Upper lobe of right lung (tissue), 1 donor: ENCODE measurements around the gene PRODH. TPM values are rescaled to one million over a fixed set of nuclear protein-coding genes. Genes with fewer than 3 reads are reported as not detected.
"Not testable (repeated sequence)": the region's sequence is repeated elsewhere in the genome, so short reads cannot be mapped to it uniquely, and the experiment has no call there.

Experiments used
- ATAC-seq: fragments of 200-7000 bp; cut with Tn5 transposase; one replicate; pipeline ENCODE4 v1.9.1; 2020; ENCODE audit warnings: mild to moderate bottlenecking, moderate library complexity
- DNase-seq: peaks from one replicate; pipeline ENCODE4 v3.0.0-alpha.2; 2020
- H3K27ac ChIP-seq: fragments of 200-600 bp; one replicate; pipeline ENCODE4 v1.8.0; 2022
- H3K27me3 ChIP-seq: fragments of 200-600 bp; one replicate; pipeline ENCODE4 v1.8.0; 2022; ENCODE audit warnings: mild to moderate bottlenecking
- H3K36me3 ChIP-seq: fragments of 200-600 bp; one replicate; pipeline ENCODE4 v1.8.0; 2022
- H3K4me1 ChIP-seq: fragments of 200-600 bp; one replicate; pipeline ENCODE4 v1.8.0; 2022
- H3K4me3 ChIP-seq: fragments of 200-600 bp; one replicate; pipeline ENCODE4 v1.8.0; 2022; ENCODE audit warnings: mild to moderate bottlenecking
- H3K9me3 ChIP-seq: fragments of 200-600 bp; one replicate; pipeline ENCODE4 v1.8.0; 2022
- intact Hi-C: fragments of 100-400 bp; cut with DNase I; formaldehyde crosslinking; loops from one replicate; pipeline ENCODE4 v1.11.0; 2022
- total RNA-seq: library from RNA; stranded (reverse); fragmentation: NEBNext Ultra II Directional; extraction: Animal tissue kit (Norgen Biotek cat#: 25700); gene quantifications from one replicate; pipeline ENCODE4 v1.2.1, GENCODE V29; 2021
- TF ChIP-seq, protein P1 (sequence below): fragments of 200-600 bp; IDR thresholded peaks from one replicate; pipeline ENCODE4 v1.8.0; 2022; ENCODE audit warnings: antibody characterized with exemption
- donor health status: DM: no; HTN: yes; CAD: no; lungs with severe emphysema.

Gene PRODH
- total RNA-seq, 1 donor from 2014 or later, result 60.9 TPM

- peak overlapping the region; percentile 49 for H3K4me3 ChIP-seq
- no peak overlapping the region for H3K27ac ChIP-seq
- TF ChIP-seq, protein P1, sequence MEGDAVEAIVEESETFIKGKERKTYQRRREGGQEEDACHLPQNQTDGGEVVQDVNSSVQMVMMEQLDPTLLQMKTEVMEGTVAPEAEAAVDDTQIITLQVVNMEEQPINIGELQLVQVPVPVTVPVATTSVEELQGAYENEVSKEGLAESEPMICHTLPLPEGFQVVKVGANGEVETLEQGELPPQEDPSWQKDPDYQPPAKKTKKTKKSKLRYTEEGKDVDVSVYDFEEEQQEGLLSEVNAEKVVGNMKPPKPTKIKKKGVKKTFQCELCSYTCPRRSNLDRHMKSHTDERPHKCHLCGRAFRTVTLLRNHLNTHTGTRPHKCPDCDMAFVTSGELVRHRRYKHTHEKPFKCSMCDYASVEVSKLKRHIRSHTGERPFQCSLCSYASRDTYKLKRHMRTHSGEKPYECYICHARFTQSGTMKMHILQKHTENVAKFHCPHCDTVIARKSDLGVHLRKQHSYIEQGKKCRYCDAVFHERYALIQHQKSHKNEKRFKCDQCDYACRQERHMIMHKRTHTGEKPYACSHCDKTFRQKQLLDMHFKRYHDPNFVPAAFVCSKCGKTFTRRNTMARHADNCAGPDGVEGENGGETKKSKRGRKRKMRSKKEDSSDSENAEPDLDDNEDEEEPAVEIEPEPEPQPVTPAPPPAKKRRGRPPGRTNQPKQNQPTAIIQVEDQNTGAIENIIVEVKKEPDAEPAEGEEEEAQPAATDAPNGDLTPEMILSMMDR, result no peak
- no peaks in the 10 kb centered on the region for H3K36me3 ChIP-seq
- peaks cover 7% of the 10 kb centered on the region for H3K4me1 ChIP-seq
- H3K9me3 ChIP-seq, result no peaks in the 10 kb centered on the region
- intact Hi-C loops, result no loop called here
- ATAC-seq (peak; percentile 30), DNase-seq (peak; percentile 60)
- peaks cover 9% of the 10 kb centered on the region for H3K27me3 ChIP-seq
Observed at GRCh38 chr22:18970176-18970947, 34.3 kb upstream of the PRODH start.

DNA sequence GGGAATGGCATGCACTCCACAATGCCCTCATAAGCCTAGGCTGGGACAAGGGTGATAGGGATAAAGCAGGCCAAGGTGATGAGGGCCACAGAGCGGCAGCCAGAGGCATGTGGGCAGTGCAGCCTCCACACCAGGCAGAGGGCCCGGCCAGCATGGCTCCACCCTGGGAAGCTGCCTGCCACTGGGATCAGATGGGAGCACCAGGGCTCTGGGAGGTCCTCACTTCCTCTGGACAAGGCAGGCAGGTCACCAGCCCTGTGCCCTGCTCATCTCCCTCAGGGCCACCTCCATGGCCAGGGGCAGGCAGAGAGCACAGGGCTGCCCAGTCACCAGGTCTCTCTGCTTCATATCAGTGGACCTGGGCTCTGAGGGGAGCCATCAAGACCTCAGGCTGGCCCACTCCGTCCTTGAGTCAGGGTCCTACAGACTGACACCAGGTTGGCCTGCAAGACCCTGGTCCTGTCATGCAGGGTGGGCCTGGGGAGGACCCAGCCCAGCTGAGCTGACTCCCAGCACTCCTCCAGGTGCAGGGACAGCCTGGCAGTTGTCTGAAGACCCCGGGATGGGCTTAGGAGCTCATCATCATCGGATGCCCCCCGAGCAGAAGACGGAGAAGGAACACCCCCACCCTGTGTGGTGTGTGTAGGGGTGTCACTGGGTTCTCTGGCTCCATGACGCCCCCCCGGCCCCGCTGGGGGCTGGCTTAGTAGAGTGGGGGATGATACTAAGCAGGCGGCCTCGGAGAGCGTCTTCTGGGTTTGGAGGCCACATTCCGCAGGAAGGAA is 33.3 kb upstream of the PRODH start:
- intact Hi-C loops, H3K27me3 ChIP-seq, H3K4me1 ChIP-seq, H3K36me3 ChIP-seq, H3K27ac ChIP-seq, ATAC-seq, DNase-seq, H3K4me3 ChIP-seq, H3K9me3 ChIP-seq: not testable (repeated sequence)

DNA sequence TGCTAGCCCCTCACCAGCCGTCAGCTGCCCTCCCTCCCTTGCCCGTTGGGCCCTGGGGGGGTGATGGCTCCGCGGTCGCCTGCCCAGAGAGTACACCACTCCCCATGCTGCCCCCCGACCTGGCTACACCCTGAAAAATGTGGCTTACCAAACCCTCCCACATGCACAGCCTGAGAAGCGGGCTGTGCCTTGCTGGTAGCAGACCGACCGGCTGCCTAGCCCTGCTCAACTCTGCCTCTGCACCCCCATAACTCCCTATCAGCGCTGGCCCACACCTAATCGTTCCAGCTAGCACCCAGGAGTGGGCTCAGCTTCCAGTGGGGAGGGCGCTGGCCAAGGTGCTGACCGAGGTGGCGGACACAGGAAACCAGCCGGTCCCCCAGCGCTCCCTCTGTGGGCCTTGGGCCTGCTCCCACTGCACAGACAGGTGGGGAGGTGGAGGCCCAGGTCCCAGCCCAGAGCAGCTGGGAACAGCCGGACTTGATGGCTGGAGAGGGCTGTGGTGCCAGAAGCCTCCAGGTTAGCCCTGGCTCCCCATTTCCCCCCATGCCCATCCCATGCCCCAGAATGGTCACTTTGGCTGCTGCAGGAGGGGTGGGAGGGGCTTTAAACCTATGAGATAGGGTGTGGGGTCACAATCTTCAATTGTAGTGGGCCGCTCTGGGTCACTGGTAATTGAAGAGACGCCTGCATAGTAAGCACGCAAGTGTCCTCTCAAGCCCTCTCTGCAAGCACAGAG is 32.1 kb upstream of the PRODH start:
- peak; percentile 74 for DNase-seq
- no peak overlapping the region for H3K27ac ChIP-seq
- intact Hi-C loops, result no loop called here
- peak; percentile 7 for ATAC-seq
- TF ChIP-seq, protein P1, result no peak
- H3K4me3 ChIP-seq, result no peak overlapping the region
- peaks cover 9% of the 10 kb centered on the region for H3K27me3 ChIP-seq
- peaks cover 7% of the 10 kb centered on the region for H3K4me1 ChIP-seq
- H3K36me3 ChIP-seq, result no peaks in the 10 kb centered on the region
- H3K9me3 ChIP-seq, result no peaks in the 10 kb centered on the region

DNA sequence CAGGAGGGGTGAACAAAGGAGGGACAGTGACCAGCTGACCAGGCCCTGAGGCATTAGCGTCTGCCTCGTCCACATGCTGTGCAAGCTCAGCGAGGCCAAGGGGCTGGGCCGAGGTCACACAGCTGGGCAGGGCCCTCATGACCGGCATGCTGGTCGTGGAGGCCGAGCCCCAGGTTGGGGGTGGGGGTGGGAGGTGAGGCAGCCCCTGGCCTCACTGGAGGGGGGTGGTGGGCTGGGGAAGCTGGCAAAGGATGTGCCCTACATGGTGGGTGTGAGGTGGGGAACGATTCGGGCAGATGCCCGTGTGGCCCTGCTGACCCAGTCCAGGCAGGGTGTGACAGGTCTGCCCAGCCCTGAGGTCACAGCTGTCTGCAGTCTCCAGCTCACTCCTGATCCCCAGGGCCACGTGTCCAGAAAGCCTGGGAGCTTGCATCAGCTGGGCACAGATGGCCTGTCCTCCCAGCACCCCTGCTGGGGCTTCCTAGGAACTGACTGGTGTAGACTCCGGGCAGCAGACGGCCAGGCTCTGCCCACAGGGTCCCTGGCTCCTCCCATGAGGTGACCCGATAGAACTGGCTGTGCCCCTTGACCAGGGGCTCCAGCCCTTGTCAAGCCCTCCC is 31.4 kb upstream of the PRODH start:
- H3K27me3 ChIP-seq, H3K27ac ChIP-seq, intact Hi-C loops, H3K4me3 ChIP-seq, H3K9me3 ChIP-seq, H3K36me3 ChIP-seq, H3K4me1 ChIP-seq: not testable (repeated sequence)
- ATAC-seq (peak; percentile 54), DNase-seq (peak; percentile 68)

DNA sequence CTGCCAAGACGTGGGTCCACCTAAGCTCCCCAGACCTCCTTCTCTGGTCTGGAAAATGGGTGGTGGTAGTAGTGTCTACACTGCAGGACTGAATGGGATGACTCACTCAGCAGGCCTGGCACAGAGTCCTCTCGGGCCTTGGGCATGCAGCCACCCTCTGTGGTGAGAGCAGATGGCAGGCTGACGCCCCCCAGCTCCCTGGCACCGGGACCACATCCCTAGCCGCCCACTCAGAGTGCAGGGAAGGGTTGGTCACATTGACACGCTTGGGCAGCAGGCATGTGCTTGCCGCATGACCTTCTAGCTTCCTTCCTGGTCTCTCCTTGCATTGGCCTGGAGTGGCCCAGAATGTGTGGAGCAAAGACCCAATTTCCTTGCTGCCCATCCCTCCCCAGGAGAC is 30.7 kb upstream of the PRODH start:
- ATAC-seq, result no peak
- intact Hi-C loops, result no loop called here

More for the DNA sequence above, 30.7 kb upstream of the PRODH start:
- Histone ChIP-seq H3K27ac (no peak overlapping the region), H3K4me1 (peaks cover 7% of the 10 kb centered on the region), H3K27me3 (peaks cover 9% of the 10 kb centered on the region), H3K36me3 (no peaks in the 10 kb centered on the region), H3K4me3 (no peak overlapping the region), H3K9me3 (no peaks in the 10 kb centered on the region)
- peak; percentile 57 for DNase-seq
- TF ChIP-seq, protein P1, result no peak
